Measurements from ENCODE around the gene GPR157. TPM values are rescaled to one million over a fixed set of nuclear protein-coding genes. Genes with fewer than 3 reads are reported as not detected.

GPR157 gene
- total RNA-seq, 1 donor from 2014 or later, result 5.4 TPM

DNA sequence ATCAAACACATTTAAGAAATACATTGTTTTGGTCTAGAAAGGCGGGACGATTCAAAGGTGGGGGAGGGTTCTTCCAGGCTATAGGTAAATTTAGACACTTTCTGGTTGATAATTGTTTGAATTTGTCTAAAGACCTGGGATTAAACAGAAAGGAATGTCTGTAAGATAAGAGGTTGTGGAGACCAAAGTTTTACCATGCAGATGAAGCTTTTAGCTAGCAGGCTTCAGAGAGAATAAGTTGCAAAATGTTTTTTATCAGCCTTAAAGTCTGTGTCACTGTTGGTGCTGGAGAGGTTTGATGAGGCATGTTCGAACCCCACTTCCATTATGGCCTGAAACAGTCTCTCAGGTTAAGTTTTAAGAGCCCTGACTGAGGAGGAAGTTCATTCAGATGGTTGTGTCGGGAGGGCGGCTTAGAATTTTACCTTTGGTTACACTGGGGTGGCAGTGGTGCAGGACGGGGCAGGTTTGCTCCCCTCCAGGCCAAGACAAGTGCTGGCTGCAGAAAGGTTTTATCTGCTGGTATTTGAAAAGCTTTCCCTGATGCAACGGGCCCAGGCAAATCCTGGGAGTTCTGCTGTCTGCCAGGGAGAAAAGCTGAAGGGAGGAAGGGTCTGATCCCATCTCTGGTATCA is 43.5 kb downstream of the GPR157 start:
- H3K27me3 Mint-ChIP-seq (ENCODE audit: low read depth, unreplicated experiment), result peaks cover 15% of the 10 kb centered on the region
- Histone ChIP-seq H3K27me3 (ENCODE audit: insufficient read depth, low read length) (peaks cover 28% of the 10 kb centered on the region), H3K9ac (ENCODE audit: low read length) (no peak overlapping the region), H3K4me3 (ENCODE audit: insufficient read depth, low read depth, low read length) (no peak overlapping the region), H3K9me3 (ENCODE audit: insufficient read depth, low read depth, low read length) (peaks cover 5% of the 10 kb centered on the region), H3K36me3 (ENCODE audit: insufficient read depth, low read length) (no peaks in the 10 kb centered on the region), H3K4me2 (ENCODE audit: low read length) (no peak overlapping the region), H3K79me2 (ENCODE audit: insufficient read depth, low read length) (no peaks in the 10 kb centered on the region), H2AFZ (ENCODE audit: low read depth, low read length) (no peak overlapping the region), H3K4me1 (ENCODE audit: insufficient read depth, low read length) (peaks cover 23% of the 10 kb centered on the region), H4K20me1 (ENCODE audit: insufficient read depth, low read length) (no peaks in the 10 kb centered on the region), H3K27ac (ENCODE audit: low read depth, low read length) (no peak overlapping the region)
- DNase-seq (ENCODE audit: low read depth), result peak; percentile 45
- TF ChIP-seq, protein P1, sequence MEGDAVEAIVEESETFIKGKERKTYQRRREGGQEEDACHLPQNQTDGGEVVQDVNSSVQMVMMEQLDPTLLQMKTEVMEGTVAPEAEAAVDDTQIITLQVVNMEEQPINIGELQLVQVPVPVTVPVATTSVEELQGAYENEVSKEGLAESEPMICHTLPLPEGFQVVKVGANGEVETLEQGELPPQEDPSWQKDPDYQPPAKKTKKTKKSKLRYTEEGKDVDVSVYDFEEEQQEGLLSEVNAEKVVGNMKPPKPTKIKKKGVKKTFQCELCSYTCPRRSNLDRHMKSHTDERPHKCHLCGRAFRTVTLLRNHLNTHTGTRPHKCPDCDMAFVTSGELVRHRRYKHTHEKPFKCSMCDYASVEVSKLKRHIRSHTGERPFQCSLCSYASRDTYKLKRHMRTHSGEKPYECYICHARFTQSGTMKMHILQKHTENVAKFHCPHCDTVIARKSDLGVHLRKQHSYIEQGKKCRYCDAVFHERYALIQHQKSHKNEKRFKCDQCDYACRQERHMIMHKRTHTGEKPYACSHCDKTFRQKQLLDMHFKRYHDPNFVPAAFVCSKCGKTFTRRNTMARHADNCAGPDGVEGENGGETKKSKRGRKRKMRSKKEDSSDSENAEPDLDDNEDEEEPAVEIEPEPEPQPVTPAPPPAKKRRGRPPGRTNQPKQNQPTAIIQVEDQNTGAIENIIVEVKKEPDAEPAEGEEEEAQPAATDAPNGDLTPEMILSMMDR (IDR thresholded peaks at IDR 0.05; ENCODE audit: insufficient read depth, low read depth, low read length), result no peak
- TF ChIP-seq EZH2 (IDR thresholded peaks at IDR 0.05; ENCODE audit: insufficient read depth, low read length), result no peak
- H3K36me3 Mint-ChIP-seq (ENCODE audit: low read depth, unreplicated experiment), result peaks cover 2% of the 10 kb centered on the region
- peak overlapping the region; percentile 28 for H3K27ac Mint-ChIP-seq (ENCODE audit: unreplicated experiment)
- no peak overlapping the region for H3K4me3 Mint-ChIP-seq (ENCODE audit: unreplicated experiment)
- H3K9me3 Mint-ChIP-seq (ENCODE audit: unreplicated experiment), result peaks cover 7% of the 10 kb centered on the region
- peaks cover 17% of the 10 kb centered on the region for H3K4me1 Mint-ChIP-seq (ENCODE audit: low read depth, unreplicated experiment)
- FAIRE-seq, result peak; percentile 64

DNA sequence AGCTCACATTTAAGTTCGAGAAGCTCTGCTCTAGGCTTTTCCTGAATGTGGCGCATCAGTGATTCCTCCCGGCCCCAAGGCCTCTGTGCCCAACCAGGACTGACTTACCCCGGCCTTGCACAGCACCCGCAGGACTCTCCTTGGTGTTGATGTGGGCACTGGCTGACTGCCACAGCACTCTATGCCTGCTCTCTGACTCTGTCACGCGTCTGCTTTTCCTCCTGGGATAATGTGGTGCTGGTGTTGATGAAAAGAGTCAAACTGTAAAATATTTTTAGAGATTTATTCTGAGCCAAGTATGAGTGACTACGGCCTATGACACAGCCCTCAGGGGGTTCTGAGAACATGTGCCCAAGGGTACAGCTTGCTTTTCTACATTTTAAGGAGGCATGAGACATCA is 44.0 kb downstream of the GPR157 start:
- H3K36me3 ChIP-seq (ENCODE audit: insufficient read depth, low read length), result no peaks in the 10 kb centered on the region
- no peak overlapping the region for H3K4me2 ChIP-seq (ENCODE audit: low read length)
- DNase-seq (ENCODE audit: low read depth) (no peak), FAIRE-seq (no peak)
- no peak overlapping the region for H3K9ac ChIP-seq (ENCODE audit: low read length)
- Mint-ChIP-seq H3K9me3 (ENCODE audit: unreplicated experiment) (peaks cover 7% of the 10 kb centered on the region), H3K27me3 (ENCODE audit: low read depth, unreplicated experiment) (peaks cover 15% of the 10 kb centered on the region), H3K27ac (ENCODE audit: unreplicated experiment) (peak overlapping the region; percentile 28), H3K36me3 (ENCODE audit: low read depth, unreplicated experiment) (peaks cover 2% of the 10 kb centered on the region), H3K4me1 (ENCODE audit: low read depth, unreplicated experiment) (peaks cover 17% of the 10 kb centered on the region), H3K4me3 (ENCODE audit: unreplicated experiment) (no peak overlapping the region)
- peaks cover 23% of the 10 kb centered on the region for H3K27me3 ChIP-seq (ENCODE audit: insufficient read depth, low read length)
- H3K4me1 ChIP-seq (ENCODE audit: insufficient read depth, low read length), result peaks cover 25% of the 10 kb centered on the region
- no peak overlapping the region for H3K27ac ChIP-seq (ENCODE audit: low read depth, low read length)
- no peak overlapping the region for H2AFZ ChIP-seq (ENCODE audit: low read depth, low read length)
- H3K4me3 ChIP-seq (ENCODE audit: insufficient read depth, low read depth, low read length), result no peak overlapping the region
- H3K79me2 ChIP-seq (ENCODE audit: insufficient read depth, low read length), result no peaks in the 10 kb centered on the region
- no peaks in the 10 kb centered on the region for H4K20me1 ChIP-seq (ENCODE audit: insufficient read depth, low read length)
- peaks cover 5% of the 10 kb centered on the region for H3K9me3 ChIP-seq (ENCODE audit: insufficient read depth, low read depth, low read length)
- TF ChIP-seq, protein P1 (IDR thresholded peaks at IDR 0.05; ENCODE audit: insufficient read depth, low read depth, low read length), result no peak
- TF ChIP-seq EZH2 (IDR thresholded peaks at IDR 0.05; ENCODE audit: insufficient read depth, low read length), result no peak

DNA sequence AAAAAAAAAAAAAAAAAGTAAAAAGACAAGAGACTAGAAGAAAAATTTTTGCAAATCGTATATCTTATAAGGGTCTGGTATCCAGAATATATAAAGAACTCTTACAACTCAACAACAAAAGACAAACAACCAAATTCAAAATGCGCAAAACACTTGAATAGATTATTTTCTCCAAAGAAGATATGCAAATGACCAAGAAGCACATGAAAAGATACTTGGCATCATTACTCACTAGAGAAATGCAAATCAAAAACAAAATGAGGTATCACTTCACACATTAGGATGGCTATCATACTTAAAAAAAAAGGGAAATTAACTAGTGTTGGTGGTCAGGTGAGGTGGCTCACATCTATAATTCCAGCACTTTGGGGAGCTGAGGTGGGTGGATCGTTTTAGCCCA is 47.4 kb downstream of the GPR157 start:
- Histone ChIP-seq H2AFZ (ENCODE audit: low read depth, low read length) (no peak overlapping the region), H3K4me1 (ENCODE audit: insufficient read depth, low read length) (peaks cover 39% of the 10 kb centered on the region), H3K9me3 (ENCODE audit: insufficient read depth, low read depth, low read length) (peaks cover 1% of the 10 kb centered on the region), H3K27me3 (ENCODE audit: insufficient read depth, low read length) (peaks cover 10% of the 10 kb centered on the region), H4K20me1 (ENCODE audit: insufficient read depth, low read length) (no peaks in the 10 kb centered on the region), H3K4me2 (ENCODE audit: low read length) (no peak overlapping the region), H3K27ac (ENCODE audit: low read depth, low read length) (no peak overlapping the region), H3K4me3 (ENCODE audit: insufficient read depth, low read depth, low read length) (no peak overlapping the region), H3K79me2 (ENCODE audit: insufficient read depth, low read length) (no peaks in the 10 kb centered on the region), H3K9ac (ENCODE audit: low read length) (no peak overlapping the region), H3K36me3 (ENCODE audit: insufficient read depth, low read length) (no peaks in the 10 kb centered on the region)
- H3K27me3 Mint-ChIP-seq (ENCODE audit: low read depth, unreplicated experiment), result peaks cover 6% of the 10 kb centered on the region
- no peaks in the 10 kb centered on the region for H3K36me3 Mint-ChIP-seq (ENCODE audit: low read depth, unreplicated experiment)
- peaks cover 21% of the 10 kb centered on the region for H3K4me1 Mint-ChIP-seq (ENCODE audit: low read depth, unreplicated experiment)
- no peaks in the 10 kb centered on the region for H3K9me3 Mint-ChIP-seq (ENCODE audit: unreplicated experiment)
- H3K27ac Mint-ChIP-seq (ENCODE audit: unreplicated experiment), result no peak overlapping the region
- no peak overlapping the region for H3K4me3 Mint-ChIP-seq (ENCODE audit: unreplicated experiment)
- TF ChIP-seq, protein P1 (IDR thresholded peaks at IDR 0.05; ENCODE audit: insufficient read depth, low read depth, low read length), result no peak
- TF ChIP-seq EZH2 (IDR thresholded peaks at IDR 0.05; ENCODE audit: insufficient read depth, low read length), result no peak
- FAIRE-seq, result no peak
- DNase-seq (ENCODE audit: low read depth), result no peak
